Measurements from ENCODE around the gene SLC49A3. TPM values are rescaled to one million over a fixed set of nuclear protein-coding genes. Genes with fewer than 3 reads are reported as not detected.
A peak's percentile ranks its signal among the peaks of the same experiment; 100 is the strongest.
"Not testable (repeated sequence)": the region's sequence is repeated elsewhere in the genome, so short reads cannot be mapped to it uniquely, and the experiment has no call there.

SLC49A3 gene
- total RNA-seq, 1 donor from 2014 or later, result 0.67 TPM

DNA sequence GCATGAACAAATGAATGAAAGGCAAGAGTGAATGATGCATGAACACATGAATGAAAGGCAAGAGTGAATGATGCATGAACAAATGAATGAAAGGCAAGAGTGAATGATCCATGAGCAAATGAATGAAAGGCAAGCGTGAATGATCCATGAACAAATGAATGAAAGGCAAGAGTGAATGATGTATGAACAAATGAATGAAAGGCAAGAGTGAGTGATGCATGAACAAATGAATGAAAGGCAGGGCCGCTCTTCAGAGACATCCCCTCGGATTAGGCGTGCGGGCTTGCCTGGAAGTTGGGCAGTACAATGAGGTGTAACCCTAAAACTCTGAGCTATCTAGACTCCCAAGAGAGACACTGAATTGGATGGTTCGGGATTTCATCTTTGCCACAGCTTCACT is 20.4 kb upstream of the SLC49A3 start:
- H3K4me3 Mint-ChIP-seq (ENCODE audit: unreplicated experiment), result no peak overlapping the region
- peaks cover 17% of the 10 kb centered on the region for H3K36me3 Mint-ChIP-seq (ENCODE audit: unreplicated experiment)
- H3K27ac Mint-ChIP-seq (ENCODE audit: unreplicated experiment), result no peak overlapping the region
- DNase-seq (ENCODE audit: extremely low spot score, unreplicated experiment), result no peak
- H3K9me3 Mint-ChIP-seq (ENCODE audit: unreplicated experiment), result no peaks in the 10 kb centered on the region
- H3K4me1 Mint-ChIP-seq (ENCODE audit: unreplicated experiment), result peaks cover 25% of the 10 kb centered on the region
- TF ChIP-seq, protein P1, sequence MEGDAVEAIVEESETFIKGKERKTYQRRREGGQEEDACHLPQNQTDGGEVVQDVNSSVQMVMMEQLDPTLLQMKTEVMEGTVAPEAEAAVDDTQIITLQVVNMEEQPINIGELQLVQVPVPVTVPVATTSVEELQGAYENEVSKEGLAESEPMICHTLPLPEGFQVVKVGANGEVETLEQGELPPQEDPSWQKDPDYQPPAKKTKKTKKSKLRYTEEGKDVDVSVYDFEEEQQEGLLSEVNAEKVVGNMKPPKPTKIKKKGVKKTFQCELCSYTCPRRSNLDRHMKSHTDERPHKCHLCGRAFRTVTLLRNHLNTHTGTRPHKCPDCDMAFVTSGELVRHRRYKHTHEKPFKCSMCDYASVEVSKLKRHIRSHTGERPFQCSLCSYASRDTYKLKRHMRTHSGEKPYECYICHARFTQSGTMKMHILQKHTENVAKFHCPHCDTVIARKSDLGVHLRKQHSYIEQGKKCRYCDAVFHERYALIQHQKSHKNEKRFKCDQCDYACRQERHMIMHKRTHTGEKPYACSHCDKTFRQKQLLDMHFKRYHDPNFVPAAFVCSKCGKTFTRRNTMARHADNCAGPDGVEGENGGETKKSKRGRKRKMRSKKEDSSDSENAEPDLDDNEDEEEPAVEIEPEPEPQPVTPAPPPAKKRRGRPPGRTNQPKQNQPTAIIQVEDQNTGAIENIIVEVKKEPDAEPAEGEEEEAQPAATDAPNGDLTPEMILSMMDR (IDR thresholded peaks at IDR 0.05), result no peak
- H3K27me3 Mint-ChIP-seq (ENCODE audit: unreplicated experiment), result no peaks in the 10 kb centered on the region

DNA sequence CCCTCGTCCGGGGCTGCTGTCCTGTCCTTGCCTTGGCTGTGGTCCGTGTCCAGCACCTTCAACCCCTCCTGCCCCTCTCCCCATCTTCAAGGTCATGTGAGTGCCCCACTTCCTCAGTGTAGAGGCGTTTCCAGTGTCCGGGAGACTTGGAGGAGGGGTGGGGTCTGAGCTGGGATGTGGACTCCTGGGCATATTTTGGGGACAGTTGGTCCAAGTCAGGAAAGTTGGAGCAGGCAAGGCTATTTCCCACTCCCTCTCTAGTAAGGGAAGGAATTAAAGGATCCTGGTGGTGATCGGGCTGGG is 19.6 kb upstream of the SLC49A3 start:
- Mint-ChIP-seq H3K36me3 (ENCODE audit: unreplicated experiment) (peaks cover 17% of the 10 kb centered on the region), H3K4me3 (ENCODE audit: unreplicated experiment) (peak overlapping the region; percentile 38), H3K9me3 (ENCODE audit: unreplicated experiment) (no peaks in the 10 kb centered on the region), H3K4me1 (ENCODE audit: unreplicated experiment) (peaks cover 25% of the 10 kb centered on the region), H3K27me3 (ENCODE audit: unreplicated experiment) (no peaks in the 10 kb centered on the region), H3K27ac (ENCODE audit: unreplicated experiment) (no peak overlapping the region)
- DNase-seq (ENCODE audit: extremely low spot score, unreplicated experiment), result no peak
- TF ChIP-seq, protein P1 (IDR thresholded peaks at IDR 0.05), result no peak

DNA sequence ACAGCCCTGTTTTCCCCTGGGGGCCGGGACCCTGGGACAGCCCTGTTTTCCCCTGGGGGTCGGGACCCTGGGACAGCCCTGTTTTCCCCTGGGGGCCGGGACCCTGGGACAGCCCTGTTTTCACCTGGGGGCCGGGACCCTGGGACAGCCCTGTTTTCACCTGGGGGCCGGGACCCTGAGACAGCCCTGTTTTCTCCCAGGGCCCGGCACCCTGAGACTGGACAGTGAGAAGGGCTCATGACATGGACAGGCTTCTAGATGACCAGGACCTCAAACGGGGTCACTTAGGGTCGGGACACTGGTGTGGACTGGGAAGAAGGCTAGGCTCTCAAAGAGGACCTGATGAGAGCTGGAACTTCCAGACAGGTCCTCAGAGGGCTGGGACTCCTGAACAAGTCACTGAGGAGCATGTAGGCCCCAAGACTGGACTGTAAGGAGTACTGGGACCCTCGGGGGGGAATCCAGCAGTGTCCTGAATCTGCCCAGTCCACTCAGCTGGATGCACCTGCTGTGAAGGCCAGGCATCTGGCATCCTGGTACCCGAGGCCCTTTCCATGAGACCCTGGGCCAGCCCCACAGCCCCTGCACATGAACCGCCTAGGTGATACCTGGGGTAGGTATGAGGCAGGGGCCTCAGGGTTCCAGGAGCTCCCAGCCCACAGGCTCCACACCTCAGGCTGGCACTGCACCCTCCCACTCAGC is 19.1 kb upstream of the SLC49A3 start:
- no peaks in the 10 kb centered on the region for H3K27me3 Mint-ChIP-seq (ENCODE audit: unreplicated experiment)
- H3K4me1 Mint-ChIP-seq (ENCODE audit: unreplicated experiment), result peaks cover 25% of the 10 kb centered on the region
- H3K4me3 Mint-ChIP-seq (ENCODE audit: unreplicated experiment), result peak overlapping the region; percentile 18
- H3K27ac Mint-ChIP-seq (ENCODE audit: unreplicated experiment), result no peak overlapping the region
- DNase-seq (ENCODE audit: extremely low spot score, unreplicated experiment), result no peak
- TF ChIP-seq, protein P1 (IDR thresholded peaks at IDR 0.05), result no peak
- H3K36me3 Mint-ChIP-seq (ENCODE audit: unreplicated experiment), result peaks cover 17% of the 10 kb centered on the region
- H3K9me3 Mint-ChIP-seq (ENCODE audit: unreplicated experiment), result no peaks in the 10 kb centered on the region

DNA sequence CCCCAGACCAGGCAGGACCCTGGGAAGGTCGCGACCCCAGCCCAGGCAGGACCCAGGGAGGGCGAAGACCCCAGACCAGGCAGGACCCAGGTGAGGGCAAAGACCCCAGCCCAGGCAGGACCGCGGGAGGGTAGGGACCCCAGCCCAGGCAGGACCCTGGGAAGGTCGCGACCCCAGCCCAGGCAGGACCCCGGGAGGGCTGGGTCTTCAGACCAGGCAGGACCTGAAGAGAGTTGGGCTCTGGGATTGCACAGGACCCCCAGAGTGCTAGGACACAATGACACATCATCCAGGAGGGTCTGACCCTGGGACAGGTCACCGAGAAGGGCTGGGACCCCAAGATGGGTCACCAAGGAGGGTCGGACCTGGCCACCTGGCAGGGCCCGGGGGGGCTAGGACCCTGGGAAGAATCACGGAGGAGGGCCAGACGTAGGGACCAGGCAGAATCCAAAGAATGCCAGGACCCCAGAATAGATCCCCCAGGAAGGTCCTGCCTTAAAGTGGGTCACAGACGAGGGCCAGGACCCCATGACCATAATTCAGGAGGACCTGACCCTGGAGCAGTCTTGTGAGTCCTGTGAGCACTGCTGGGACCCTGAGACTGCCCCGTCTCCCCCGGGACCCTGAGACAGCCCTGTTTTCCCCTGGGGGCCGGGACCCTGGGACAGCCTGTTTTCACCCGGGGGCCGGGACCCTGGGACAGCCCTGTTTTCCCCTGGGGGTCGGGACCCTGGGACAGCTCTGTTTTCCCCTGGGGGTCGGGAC is 18.1 kb upstream of the SLC49A3 start:
- Mint-ChIP-seq H3K9me3 (ENCODE audit: unreplicated experiment) (no peaks in the 10 kb centered on the region), H3K27me3 (ENCODE audit: unreplicated experiment) (peaks cover 2% of the 10 kb centered on the region), H3K36me3 (ENCODE audit: unreplicated experiment) (peaks cover 17% of the 10 kb centered on the region), H3K4me1 (ENCODE audit: unreplicated experiment) (peaks cover 25% of the 10 kb centered on the region), H3K27ac (ENCODE audit: unreplicated experiment) (no peak overlapping the region), H3K4me3 (ENCODE audit: unreplicated experiment) (peak overlapping the region; percentile 55)
- TF ChIP-seq, protein P1 (IDR thresholded peaks at IDR 0.05), result no peak
- no peak for DNase-seq (ENCODE audit: extremely low spot score, unreplicated experiment)

DNA sequence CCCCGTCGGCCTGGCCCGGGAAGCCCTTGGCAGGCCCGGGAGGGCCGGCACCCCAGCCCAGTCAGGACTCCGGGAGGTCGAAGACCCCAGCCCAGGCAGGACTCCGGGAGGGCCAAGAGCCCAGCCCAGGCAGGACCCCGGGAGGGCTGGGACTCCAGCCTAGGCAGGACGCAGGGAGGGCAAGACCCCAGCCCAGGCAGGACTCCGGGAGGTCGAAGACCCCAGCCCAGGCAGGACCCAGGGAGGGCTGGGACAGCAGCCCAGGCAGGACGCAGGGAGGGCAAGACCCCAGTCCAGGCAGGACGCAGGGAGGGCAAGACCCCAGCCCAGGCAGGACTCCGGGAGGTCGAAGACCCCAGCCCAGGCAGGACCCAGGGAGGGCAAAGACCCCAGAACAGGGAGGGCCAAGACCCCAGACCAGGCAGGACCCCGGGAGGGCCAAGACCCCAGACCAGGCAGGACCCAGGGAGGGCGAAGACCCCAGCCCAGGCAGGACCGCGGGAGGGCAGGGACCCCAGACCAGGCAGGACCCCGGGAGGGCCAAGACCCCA is 17.2 kb upstream of the SLC49A3 start:
- H3K27ac Mint-ChIP-seq (ENCODE audit: unreplicated experiment); DNase-seq (ENCODE audit: extremely low spot score, unreplicated experiment): not testable (repeated sequence)
- H3K4me3 Mint-ChIP-seq (ENCODE audit: unreplicated experiment), result peak overlapping the region; percentile 61

More for the DNA sequence above, 17.2 kb upstream of the SLC49A3 start:
- Mint-ChIP-seq H3K36me3 (ENCODE audit: unreplicated experiment) (peaks cover 17% of the 10 kb centered on the region), H3K4me1 (ENCODE audit: unreplicated experiment) (peaks cover 25% of the 10 kb centered on the region)
- H3K9me3 Mint-ChIP-seq (ENCODE audit: unreplicated experiment); H3K27me3 Mint-ChIP-seq (ENCODE audit: unreplicated experiment): not testable (repeated sequence)

Measured in osteocyte (in vitro differentiated cells).